ENCODE results near the gene STIMATE.

The STIMATE gene

DNA sequence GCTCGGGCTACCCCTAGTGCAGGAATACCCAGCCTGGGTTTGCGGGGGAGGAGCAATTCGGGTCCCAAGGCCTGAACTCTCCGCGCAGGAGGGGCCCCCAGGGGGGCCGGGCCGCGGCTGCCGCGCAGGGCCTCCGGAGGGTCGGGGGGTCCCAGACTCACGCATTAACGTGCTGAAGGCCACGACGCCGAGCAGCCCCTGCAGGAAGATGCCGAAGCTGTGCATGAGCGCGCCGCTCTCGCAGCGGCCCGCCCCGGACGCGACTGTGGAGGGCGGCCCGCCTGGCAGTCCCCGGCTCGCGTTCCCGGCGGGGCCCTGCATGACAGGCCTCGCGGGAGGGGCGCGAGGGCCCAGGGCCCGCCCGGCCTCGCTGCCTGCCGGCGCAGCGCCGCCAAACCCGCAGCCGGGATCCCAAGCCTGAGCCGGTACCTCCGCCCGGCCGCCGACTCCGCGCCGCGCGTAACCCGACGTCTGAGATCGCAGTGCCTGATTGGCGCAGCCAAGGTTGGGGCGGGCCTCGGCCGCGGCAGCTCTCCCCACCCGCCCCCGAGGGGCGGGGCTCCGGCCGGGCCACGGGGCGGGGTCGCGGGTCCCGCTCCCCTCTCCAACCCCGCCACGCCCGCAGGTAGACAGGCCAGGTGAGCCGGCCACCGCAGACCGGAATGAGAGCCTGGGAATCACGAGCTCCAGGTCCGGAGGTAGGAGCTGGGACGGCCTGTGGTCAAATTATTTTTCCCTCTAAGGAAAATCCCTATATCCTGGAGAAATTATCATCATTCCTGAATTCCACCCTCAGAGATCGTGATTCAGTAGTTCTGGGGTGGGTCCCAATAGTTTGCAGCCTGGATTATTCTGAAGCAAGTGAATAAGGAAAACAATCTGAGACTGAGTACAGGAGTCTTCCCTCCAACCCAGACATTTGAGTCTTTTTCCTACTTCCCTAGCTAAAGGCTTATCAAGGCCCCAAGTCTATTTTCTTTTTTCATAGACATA is at the start of gene STIMATE:
STIMATE (minus strand) TSS at position 419 of the 993 bp plus-strand sequence; CDS start at position 321, 98 bp downstream.
- DNase-seq, result peak; percentile 90

DNA sequence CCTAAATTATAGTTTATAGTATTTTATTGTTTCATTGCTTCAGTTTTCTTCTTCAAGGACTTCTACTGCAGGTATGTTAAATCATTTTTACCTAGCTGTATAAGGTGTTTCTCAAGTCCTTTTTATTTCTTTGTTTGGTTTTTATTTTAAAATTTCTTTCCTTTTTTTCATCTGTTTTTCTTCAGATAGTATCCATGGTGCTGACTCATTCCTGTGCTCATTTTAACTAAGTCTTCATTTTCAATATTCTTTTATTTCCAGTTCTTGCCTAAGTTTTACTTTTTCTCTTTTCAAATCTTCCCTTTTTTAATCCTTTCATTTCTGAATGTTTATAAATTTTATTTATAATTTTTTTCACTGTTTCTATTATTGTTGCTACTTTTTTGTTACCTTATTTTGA is 42.3 kb upstream of the STIMATE start:
- DNase-seq, result no peak

DNA sequence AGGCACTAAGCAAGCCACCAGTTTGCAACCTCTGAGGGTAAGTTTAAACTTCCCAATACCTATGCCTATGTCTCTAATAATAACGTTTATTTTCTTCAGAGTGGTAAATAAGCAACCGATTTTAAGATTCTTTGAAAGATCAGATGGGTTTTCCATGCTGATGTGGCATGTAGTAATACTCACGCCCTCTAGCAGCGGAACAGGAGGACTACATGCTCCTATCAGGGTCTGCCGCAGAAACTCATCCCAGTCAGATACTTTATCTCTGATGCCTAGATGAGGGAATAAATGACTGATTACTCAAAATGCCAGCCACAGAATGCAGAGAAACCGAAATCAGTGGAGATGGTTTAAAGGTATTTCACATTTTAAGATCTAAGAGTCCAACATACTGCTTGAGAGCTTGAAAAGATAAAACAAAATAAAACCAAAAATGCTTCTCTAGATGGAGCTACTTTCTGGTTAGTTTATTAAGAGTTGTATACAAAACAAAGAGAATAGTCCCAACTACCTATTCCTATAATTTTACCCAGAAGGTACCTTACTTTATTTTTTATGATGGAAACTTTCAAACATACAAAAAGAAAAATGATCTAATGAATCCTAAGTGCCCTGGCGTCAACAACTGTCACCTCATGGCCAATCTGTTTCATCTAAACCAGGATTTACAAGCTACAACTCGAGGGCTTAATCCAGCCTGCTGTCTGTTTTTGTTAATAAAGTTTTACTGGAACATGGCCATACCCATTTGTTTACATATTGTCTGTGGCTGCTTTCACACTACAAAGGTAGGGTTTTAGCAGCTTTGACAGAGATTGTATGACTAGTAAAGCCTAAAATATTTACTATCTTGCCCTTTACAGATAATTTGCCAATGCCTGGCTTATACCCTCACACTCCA is 37.5 kb upstream of the STIMATE start:
- peak; percentile 66 for DNase-seq

GRCh38 chr3:52931889-52932288 is 34.5 kb upstream of the STIMATE start:
- no peak for DNase-seq

- DNase-seq, result no peak
These were observed 34.0 kb upstream of the STIMATE start for GRCh38 chr3:52931328-52931727.

- no peak for DNase-seq
These were observed 33.4 kb upstream of the STIMATE start for GRCh38 chr3:52930748-52931147.

DNA sequence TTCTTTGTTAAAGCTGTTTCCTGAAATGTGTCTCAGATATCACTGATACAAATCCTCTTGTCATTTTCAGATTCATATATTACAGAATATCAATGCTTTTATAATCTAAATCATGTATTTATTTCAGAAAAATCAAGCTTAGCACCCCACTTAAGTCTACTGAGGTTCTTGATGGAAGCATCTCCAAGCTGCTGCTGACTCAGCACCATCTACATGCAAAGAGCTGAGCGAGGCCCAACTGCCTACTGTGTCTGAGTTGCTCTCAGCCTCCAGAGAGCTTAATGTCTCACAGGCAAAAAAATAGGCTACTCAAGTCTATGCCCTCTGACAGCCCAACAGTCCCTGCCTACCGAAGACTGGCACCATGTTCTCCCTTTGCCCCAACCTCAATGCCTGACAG is 29.2 kb upstream of the STIMATE start:
- no peak for DNase-seq

- DNase-seq, result no peak
These were observed 28.3 kb upstream of the STIMATE start for GRCh38 chr3:52925405-52926313.

DNA sequence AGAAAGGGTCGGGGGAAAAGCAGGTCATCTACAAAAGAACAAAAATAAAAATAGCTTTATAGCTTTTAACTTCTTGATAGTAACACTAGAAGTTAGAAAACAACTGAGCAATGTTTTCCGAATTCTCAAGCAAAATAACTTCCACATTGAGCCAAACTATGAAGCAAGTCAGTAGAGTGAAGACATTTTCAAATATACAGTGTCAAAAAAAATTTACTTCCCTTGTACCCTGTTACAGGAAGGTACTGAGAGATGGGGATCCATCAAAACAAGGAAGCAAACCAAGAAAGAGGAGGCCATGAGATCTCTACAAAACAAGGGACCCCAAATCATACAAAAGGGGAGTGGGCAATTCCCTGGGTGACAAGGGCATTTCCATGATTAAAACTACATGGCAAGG is 26.6 kb upstream of the STIMATE start:
- DNase-seq, result no peak

DNA sequence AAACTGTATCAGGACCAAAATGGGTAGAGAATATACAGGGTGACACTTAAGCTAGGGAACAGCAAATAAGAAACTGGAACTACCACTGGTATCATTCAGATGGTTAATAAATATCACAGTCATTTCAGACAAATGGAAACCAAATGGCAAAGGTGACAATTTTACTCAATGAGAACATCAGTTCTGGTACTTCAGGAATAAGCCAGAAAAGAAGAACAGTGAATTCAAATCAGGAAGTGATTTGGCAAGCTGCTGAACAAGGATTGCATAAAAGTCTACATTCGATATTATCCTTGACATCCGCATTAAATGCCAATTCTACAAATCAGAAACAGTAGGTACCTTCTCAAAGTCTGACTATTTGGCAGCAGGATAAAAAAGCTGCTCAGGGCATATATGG is 23.5 kb upstream of the STIMATE start:
- no peak for DNase-seq

GRCh38 chr3:52917044-52917443 is 19.7 kb upstream of the STIMATE start:
- DNase-seq, result no peak

- no peak for DNase-seq
These were observed 17.9 kb upstream of the STIMATE start for GRCh38 chr3:52915294-52915693.

DNA sequence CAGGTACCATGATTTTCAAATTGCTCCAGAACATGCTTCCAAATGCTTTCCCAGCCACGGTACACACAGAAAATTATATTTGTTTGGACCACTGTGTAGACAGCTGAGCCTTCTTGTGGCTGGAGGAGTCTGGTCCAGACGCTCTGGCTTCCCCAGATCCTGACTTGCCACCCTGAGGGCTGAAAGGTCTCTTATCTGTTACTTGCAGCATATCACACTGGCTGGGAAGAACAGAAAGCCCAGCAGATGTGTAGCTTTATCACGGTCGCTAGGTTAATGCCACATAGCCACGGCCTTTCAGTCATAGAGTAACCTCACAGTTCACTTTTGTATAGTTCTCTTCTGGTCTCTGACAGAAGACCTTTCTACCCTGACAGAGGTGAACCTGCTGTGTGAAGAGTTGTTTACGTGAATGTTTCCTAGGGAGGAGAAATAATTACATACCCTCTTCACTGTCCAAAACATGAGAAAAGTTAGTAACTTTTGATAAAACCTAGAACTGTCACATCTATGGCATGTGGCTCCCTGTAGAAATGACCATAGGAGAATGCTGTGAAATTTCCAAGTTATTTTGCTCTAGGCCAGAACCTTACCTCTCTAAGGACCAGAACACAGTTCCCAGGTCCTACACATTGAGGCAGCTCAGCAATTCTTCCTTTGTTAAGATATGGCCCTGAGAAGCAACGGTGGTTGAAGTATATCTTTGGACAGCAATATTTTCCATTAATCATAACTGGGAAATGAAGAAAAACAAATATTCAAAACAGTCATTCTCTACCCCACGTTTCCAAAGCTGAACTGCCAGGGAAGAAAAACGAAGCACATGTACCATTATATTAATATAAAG is 15.8 kb upstream of the STIMATE start:
- no peak for DNase-seq

DNA sequence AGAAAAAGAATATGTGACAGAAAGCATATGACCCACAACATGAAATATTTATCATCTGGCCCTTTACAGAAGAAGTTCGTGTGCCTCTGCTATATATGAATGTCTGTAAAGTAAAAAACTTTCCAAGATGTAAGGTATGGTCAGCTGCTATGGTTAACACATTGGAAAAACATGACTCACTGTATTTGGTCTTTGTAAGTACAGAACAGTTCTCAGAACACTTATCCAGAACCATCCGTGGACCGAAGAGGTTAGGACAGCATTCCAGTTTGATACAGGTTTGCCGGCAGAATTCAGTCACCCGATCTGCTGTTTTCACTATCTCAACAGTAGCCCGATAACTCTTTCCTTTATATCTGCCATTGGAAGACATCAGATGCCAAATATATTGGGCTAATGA is 13.5 kb upstream of the STIMATE start:
- no peak for DNase-seq

DNA sequence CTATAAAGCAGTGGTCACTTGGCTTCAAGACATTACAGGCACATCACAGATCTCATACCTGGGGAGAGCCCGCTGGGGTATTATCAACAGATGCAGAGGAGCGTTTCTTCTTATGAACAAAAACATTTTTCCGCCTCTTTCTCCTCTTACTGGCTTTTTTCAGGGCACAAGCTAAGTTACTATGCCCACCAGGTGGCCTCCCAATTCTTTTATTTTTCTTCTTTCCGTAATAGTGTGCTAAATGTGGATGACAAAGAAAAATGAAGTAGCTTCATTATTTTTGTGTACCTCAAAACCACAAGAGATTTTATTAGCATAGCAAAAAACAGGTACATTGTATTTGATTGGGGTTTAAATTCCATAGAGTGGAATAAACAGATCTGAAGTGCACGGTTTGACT is 10.1 kb upstream of the STIMATE start:
- DNase-seq, result no peak

GRCh38 chr3:52904552-52904951 is 7.2 kb upstream of the STIMATE start:
- DNase-seq, result no peak

DNA sequence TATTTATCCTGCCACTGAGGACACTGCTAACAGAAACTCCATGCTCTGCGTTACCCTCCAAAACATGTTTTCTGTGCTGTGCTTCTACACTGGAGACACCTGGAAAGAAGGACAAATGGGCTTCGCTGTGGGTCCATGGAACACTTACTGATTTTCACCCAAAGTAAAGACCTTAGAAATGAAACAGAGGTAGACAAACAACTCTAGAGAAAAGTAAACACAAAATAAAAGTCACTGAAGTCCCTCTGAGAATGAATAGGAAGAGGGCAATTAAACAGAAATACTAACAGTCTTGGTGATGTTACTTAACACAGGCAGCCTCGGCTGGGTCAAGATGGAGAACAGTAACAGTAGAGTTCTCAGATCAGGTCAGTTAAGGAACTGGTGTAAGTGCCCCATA is 6.7 kb upstream of the STIMATE start:
- DNase-seq, result no peak

GRCh38 chr3:52896613-52897012 is 735 bp downstream of the STIMATE start:
- DNase-seq, result no peak

GRCh38 chr3:52896151-52896550 is 1.2 kb downstream of the STIMATE start:
- no peak for DNase-seq

GRCh38 chr3:52895418-52895817 is 1.9 kb downstream of the STIMATE start:
- DNase-seq, result no peak

GRCh38 chr3:52894756-52895155 is 2.6 kb downstream of the STIMATE start:
- DNase-seq, result no peak

DNA sequence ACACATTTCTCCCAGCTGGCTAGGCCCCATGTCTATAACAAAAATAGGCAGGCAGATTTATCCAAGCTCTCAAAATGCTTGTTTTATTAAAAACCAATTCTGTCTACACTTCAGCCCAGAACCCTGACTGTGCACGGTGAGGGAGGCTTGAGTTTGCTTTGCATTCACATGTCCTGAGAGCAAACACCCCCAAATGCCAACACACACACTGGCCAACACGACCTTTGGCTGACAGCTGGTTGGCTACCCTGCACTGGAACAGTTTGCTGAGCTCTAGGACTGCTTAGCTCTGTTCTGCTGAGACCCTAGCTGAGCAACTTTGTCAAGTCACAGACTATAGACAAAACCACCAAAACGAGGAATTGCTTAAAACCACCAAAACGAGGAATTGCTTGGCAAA is 3.6 kb downstream of the STIMATE start:
- no peak for DNase-seq
